Measurements from ENCODE around the gene MYOF. TPM values are rescaled to one million over a fixed set of nuclear protein-coding genes. Genes with fewer than 3 reads are reported as not detected.

The MYOF gene
- total and polyA plus RNA-seq, 10 of the 15 experiments (the other 5 are each of a cell fraction or from before 2014, with no cell fraction given), result 0.02 to 0.59 (median 0.17) TPM

- no peaks in the 10 kb centered on the region for H3K79me2 ChIP-seq (ENCODE audit: control insufficient read depth, insufficient read depth, low read length)
- intact Hi-C loops (cut with micrococcal nuclease; ENCODE audit: unreplicated experiment), result no loop called here
- ChIA-PET RAD21 (ENCODE audit: unreplicated experiment) (interaction anchor here (0.6 to 2.0 kb wide), 3 partner anchors 100 to 157 kb away, joined by 3 to 7 read pairs (median 6); no protein-coding TSS in a partner anchor), CTCF (interaction anchor here (3.2 kb wide), 1 partner anchor 99 kb away, joined by 16 read pairs; no protein-coding TSS in a partner anchor), POLR2A (interaction anchor here (0.7 kb wide), 1 partner anchor 467 kb away, joined by 3 read pairs; no protein-coding TSS in a partner anchor), SMC1A (ENCODE audit: uncharacterized antibody, unreplicated experiment) (interaction anchor here (1.2 to 2.2 kb wide), 2 partner anchors 65 to 100 kb away, joined by 3 to 9 read pairs; no protein-coding TSS in a partner anchor)
- H3K27ac ChIP-seq (ENCODE audit: control insufficient read depth, insufficient read depth), result no peak overlapping the region
- no peaks in the 10 kb centered on the region for H3K4me1 ChIP-seq (ENCODE audit: control insufficient read depth, insufficient read depth, low read length)
- peaks cover 0 to under 1% of the 10 kb centered on the region in 2 experiments; a peak in 3 of 4 replicates for H3K27me3 ChIP-seq (replicated peaks in 1 of 2; ENCODE audit: control insufficient read depth in 2 of 2, insufficient read depth in 2 of 2, low read length in 1 of 2)
- H3K4me3 ChIP-seq, result no peak overlapping the region
- H4K20me1 ChIP-seq (ENCODE audit: control insufficient read depth, insufficient read depth), result no peaks in the 10 kb centered on the region
- no peaks in the 10 kb centered on the region for H3K9me3 ChIP-seq (replicated peaks; ENCODE audit: control insufficient read depth, insufficient read depth, low read length)
- no peak overlapping the region for H3K9ac ChIP-seq (ENCODE audit: control insufficient read depth, insufficient read depth, low read length)
- no peaks in the 10 kb centered on the region for H3K36me3 ChIP-seq (ENCODE audit: control insufficient read depth in 2 of 2, insufficient read depth in 2 of 2, low read length in 1 of 2)
- 38% methylated on average over 2 of the region's 2 CpGs for WGBS (ENCODE audit: insufficient coverage, insufficient replicate concordance, low lambda C conversion rate, missing lambda C conversion rate)
- no TSS peak for BruUV-seq (replicated peaks)
- DNase-seq (ENCODE audit: low read depth, low spot score), result no peak
- no peak for FAIRE-seq
- ATAC-seq, result no peak
- in situ Hi-C loops (cut with MboI), result no loop called here
- no peak overlapping the region for H2AFZ ChIP-seq (ENCODE audit: control insufficient read depth, low read depth, low read length)
- H3K4me2 ChIP-seq (ENCODE audit: control insufficient read depth, insufficient read depth), result no peak overlapping the region
- TF ChIP-seq CTCF (IDR thresholded peaks at IDR 0.05 in 2 of 3, conservative IDR thresholded peaks at IDR 0.05 in 1 of 3; ENCODE audit: control insufficient read depth in 2 of 3, extremely low read depth in 1 of 3, insufficient read depth in 1 of 3, low read depth in 3 of 3, low read length in 3 of 3), result no peak
- no peak for TF ChIP-seq CBX5 (IDR thresholded peaks at IDR 0.05; ENCODE audit: low read depth)
- TF ChIP-seq CHD1 (IDR thresholded peaks at IDR 0.05; ENCODE audit: low read depth, low read length), result no peak
- TF ChIP-seq CHD2 (IDR thresholded peaks at IDR 0.05; ENCODE audit: borderline replicate concordance, low read depth, low read length), result no peak
- no peak for TF ChIP-seq SMARCA5 (IDR thresholded peaks at IDR 0.05)
- no peak for TF ChIP-seq PKNOX1 (IDR thresholded peaks at IDR 0.05)
- TF ChIP-seq SUPT20H (IDR thresholded peaks at IDR 0.05; ENCODE audit: borderline replicate concordance, control insufficient read depth, low read depth, low read length), result no peak
- no peak for TF ChIP-seq CREM (IDR thresholded peaks at IDR 0.05; ENCODE audit: low read depth)
- TF ChIP-seq ZNF274 (IDR thresholded peaks at IDR 0.05; ENCODE audit: insufficient read depth, insufficient read length), result no peak
- no peak for TF ChIP-seq RUNX3 (IDR thresholded peaks at IDR 0.05; ENCODE audit: low read length)
- no peak for TF ChIP-seq ZNF207 (IDR thresholded peaks at IDR 0.05; ENCODE audit: borderline replicate concordance)
- TF ChIP-seq TCF3 (IDR thresholded peaks at IDR 0.05; ENCODE audit: borderline replicate concordance, insufficient read depth, low read depth, low read length), result no peak
- no peak for TF ChIP-seq ZBTB11 (CRISPR knock-in tag; IDR thresholded peaks at IDR 0.05)
- no peak for TF ChIP-seq ZNF24 (IDR thresholded peaks at IDR 0.05)
- TF ChIP-seq STAT1 (conservative IDR thresholded peaks at IDR 0.05), result no peak
- TF ChIP-seq LARP7 (IDR thresholded peaks at IDR 0.05), result no peak
- no peak for TF ChIP-seq EGR1 (IDR thresholded peaks at IDR 0.05; ENCODE audit: borderline replicate concordance in 1 of 2, low read depth in 2 of 2, low read length in 2 of 2)
- TF ChIP-seq ATF2 (IDR thresholded peaks at IDR 0.05; ENCODE audit: low read length), result no peak
These were observed 6.3 kb downstream of the MYOF start for GRCh38 chr10:93475871-93476270.

All from GM12878 (cell line).